SH-SY5Y (cell line): Measurements from ENCODE around the gene SHISA9.

Experiments used
- GATA2 ChIP-seq: IDR thresholded peaks from 2 replicates; pipeline ENCODE4 v1.6.1; 2011; ENCODE audit warnings: mild to moderate bottlenecking, low read depth, low read length
- GATA3 ChIP-seq: IDR thresholded peaks from 2 replicates; pipeline ENCODE4 v1.6.1; 2011; ENCODE audit warnings: low read depth, mild to moderate bottlenecking, low read length, moderate library complexity

DNA sequence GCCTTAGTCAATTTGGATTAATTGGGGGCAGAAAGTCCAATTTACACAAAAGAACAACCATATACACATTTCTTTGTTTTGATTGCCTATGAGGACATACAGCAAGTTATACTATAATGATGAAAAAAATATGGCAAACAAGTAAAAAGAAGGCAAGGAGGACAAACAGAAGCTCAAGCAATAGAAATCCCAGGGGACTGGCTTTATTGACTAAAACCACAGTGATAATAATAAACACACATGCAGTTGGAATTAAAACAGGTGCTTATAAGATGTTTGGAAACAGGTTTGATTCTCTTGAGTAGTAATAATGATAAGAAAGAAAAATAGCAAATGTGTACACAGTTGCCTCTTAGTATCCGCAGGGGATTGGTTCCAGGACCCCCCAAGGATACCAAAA is 176.4 kb downstream of the SHISA9 start:
- TF ChIP-seq GATA3: no peak
- no peak for TF ChIP-seq GATA2
